Body of pancreas (tissue), 4 donors: Measurements from ENCODE around the gene DENND5B.

Experiments
- CTCF ChIP-seq, 7 experiments: fragments of 450-650 bp in 4 of 7; fragments of 200-600 bp in 3 of 7; sonication (generic) in 3 of 7; IDR thresholded peaks; one replicate each; pipeline ENCODE4 v1.5.1; 2016 to 2019; ENCODE audit warnings: antibody characterized with exemption in 7 of 7
- POLR2A ChIP-seq, 3 donors: fragments of 450-650 bp; IDR thresholded peaks; one replicate each; pipeline ENCODE4 v1.6.1; 2016; ENCODE audit warnings: antibody characterized with exemption in 3 of 3, mild to moderate bottlenecking in 2 of 3

DNA sequence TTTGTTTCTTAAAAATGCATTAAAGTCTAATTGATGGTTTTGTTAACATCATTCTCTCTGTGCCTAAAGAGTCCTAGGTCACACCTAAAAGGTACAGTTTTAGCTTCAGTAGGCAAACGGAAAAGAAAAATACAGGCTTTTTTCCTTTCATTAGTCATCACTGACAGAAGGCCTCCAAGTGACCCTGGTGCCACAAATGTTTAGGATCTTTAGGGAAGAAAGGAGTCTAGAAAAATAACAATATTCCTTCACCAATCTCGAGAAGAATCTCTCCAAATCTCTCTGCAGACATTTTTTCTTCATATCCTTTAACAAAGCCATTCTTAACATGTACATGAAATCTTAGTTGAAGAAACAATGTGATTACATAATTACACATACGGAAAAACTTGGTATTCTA lies 2.0 kb downstream of the DENND5B start:
- TF ChIP-seq CTCF (IDR thresholded peaks at IDR 0.05) (no peak), POLR2A (IDR thresholded peaks at IDR 0.05) (no peak)
